Measurements from ENCODE around the gene AQP3.
"Not testable (repeated sequence)": the region's sequence is repeated elsewhere in the genome, so short reads cannot be mapped to it uniquely, and the experiment has no call there.

AQP3 gene

GRCh38 chr9:33465596-33466564 is 18.5 kb upstream of the AQP3 start:
- no peak for DNase-seq

GRCh38 chr9:33465096-33465495 is 17.7 kb upstream of the AQP3 start:
- no peak for DNase-seq

GRCh38 chr9:33464045-33464636 is 16.7 kb upstream of the AQP3 start:
- DNase-seq = no peak

- DNase-seq = no peak
Measured at GRCh38 chr9:33463151-33463550, 15.8 kb upstream of the AQP3 start.

GRCh38 chr9:33461492-33461891 is 14.1 kb upstream of the AQP3 start:
- no peak for DNase-seq

GRCh38 chr9:33460854-33461253 is 13.5 kb upstream of the AQP3 start:
- no peak for DNase-seq

GRCh38 chr9:33459115-33459514 is 11.7 kb upstream of the AQP3 start:
- no peak for DNase-seq

GRCh38 chr9:33458444-33458843 is 11.1 kb upstream of the AQP3 start:
- DNase-seq = no peak

- DNase-seq = no peak
Measured at GRCh38 chr9:33455945-33456344, 8.6 kb upstream of the AQP3 start.

GRCh38 chr9:33455456-33455855 is 8.1 kb upstream of the AQP3 start:
- DNase-seq = not testable (repeated sequence)

GRCh38 chr9:33454661-33455026 is 7.3 kb upstream of the AQP3 start:
- DNase-seq = not testable (repeated sequence)

- no peak for DNase-seq
Measured at GRCh38 chr9:33453999-33454660, 6.7 kb upstream of the AQP3 start.

GRCh38 chr9:33453286-33453860 is 6.0 kb upstream of the AQP3 start:
- DNase-seq = no peak

GRCh38 chr9:33452828-33453271 is 5.5 kb upstream of the AQP3 start:
- DNase-seq = peak in 9 of 58 donors; percentile 5 to 21 (median 11)

- no peak for DNase-seq
Measured at GRCh38 chr9:33450621-33451146, 3.3 kb upstream of the AQP3 start.

GRCh38 chr9:33449715-33450114 is 2.3 kb upstream of the AQP3 start:
- DNase-seq = no peak

GRCh38 chr9:33447799-33448553 is 583 bp upstream of the AQP3 start:
- DNase-seq = no peak

- DNase-seq = no peak
Measured at GRCh38 chr9:33446240-33446945, 1.0 kb downstream of the AQP3 start.

GRCh38 chr9:33445389-33446239 is 1.8 kb downstream of the AQP3 start:
- DNase-seq = no peak

All from anterior cingulate cortex (tissue), 58 donors.